HepG2 (cell line): Measurements from ENCODE around the gene LRRC53. TPM values are rescaled to one million over a fixed set of nuclear protein-coding genes. Genes with fewer than 3 reads are reported as not detected.

ENCODE experiments used
- ATAC-seq: fragments of 200-7000 bp; cut with Tn5 transposase; 3 replicates; pipeline ENCODE4 v1.9.1; 2020; ENCODE audit warnings: mild to moderate bottlenecking, moderate library complexity
- BruUV-seq: library from RNA; stranded (reverse); fragments of 400-500 nt; replicated peaks from 2 replicates; lab custom pipeline; 2021; lab: Mats Ljungman, UMichigan
- CTCF ChIA-PET: fragments of 300-600 bp; formaldehyde crosslinking; extraction: SDS; loops from one replicate; lab custom pipeline; 2021; ENCODE audit warnings: low total read pairs, inconsistent platforms, low intra/inter-chr PET ratio; lab: Yijun Ruan, JAX
- POLR2A ChIA-PET: fragments of 350-600 bp; sonication (Branson Sonifier 250); formaldehyde crosslinking; loops from one replicate; lab custom pipeline; 2020; ENCODE audit warnings: antibody characterized with exemption, inconsistent platforms; lab: Yijun Ruan, JAX
- DNase-seq: peaks from one replicate; pipeline ENCODE4 v3.0.0-alpha.2; 2015; ENCODE audit warnings: low spot score
- FAIRE-seq: peaks from 3 replicates; lab custom pipeline; 2011; peaks lifted over from hg19 to GRCh38; lab: Jason Lieb, UNC
- H2AFZ ChIP-seq: one replicate; pipeline ENCODE4 v1.6.1; 2011; ENCODE audit warnings: low read length, inconsistent platforms
- H3K27ac ChIP-seq: fragments of 300-600 bp; 3 replicates; pipeline ENCODE4 v1.8.0; 2011; ENCODE audit warnings: mixed run types, mild to moderate bottlenecking, mixed read lengths, low read length, inconsistent platforms; ENCODE audit not compliant: insufficient read depth; ENCODE audit errors: extremely low read length
- H3K27me3 ChIP-seq, 2 experiments: fragments of 200-600 bp in 1 of 2; 2 replicates in 1 of 2; 3 replicates in 1 of 2; pipeline versions ENCODE4 v1.6.0 to v1.8.0; 2011; ENCODE audit warnings: low read length in 2 of 2, mild to moderate bottlenecking in 2 of 2, moderate library complexity in 2 of 2, inconsistent platforms in 1 of 2; ENCODE audit not compliant: insufficient read depth in 2 of 2, control insufficient read depth in 1 of 2
- H3K36me3 ChIP-seq, 2 experiments: fragments of 200-600 bp in 1 of 2; replicated peaks in 1 of 2; 2 replicates in 1 of 2; 3 replicates in 1 of 2; pipeline versions ENCODE4 v1.5.1 to v1.8.0; 2011; ENCODE audit warnings: low read length in 2 of 2, inconsistent platforms in 1 of 2; ENCODE audit not compliant: insufficient read depth in 2 of 2, control insufficient read depth in 1 of 2
- H3K4me1 ChIP-seq: 2 replicates; pipeline ENCODE4 v1.5.1; 2012; ENCODE audit warnings: low read length, inconsistent platforms; ENCODE audit not compliant: insufficient read depth
- H3K4me2 ChIP-seq: 2 replicates; pipeline ENCODE4 v1.6.0; 2011; ENCODE audit warnings: low read depth, low read length, inconsistent platforms
- H3K4me3 ChIP-seq, 3 experiments: fragments of 200-600 bp in 1 of 3; sonication (generic), shearing (Covaris generic) in 1 of 3; replicated peaks in 1 of 3; 2 replicates each; pipeline ENCODE4 v1.5.1; 2011 to 2016; ENCODE audit warnings: low read length in 3 of 3, inconsistent platforms in 2 of 3, low read depth in 2 of 3, mild to moderate bottlenecking in 2 of 3, control low read depth in 1 of 3, mixed read lengths in 1 of 3; ENCODE audit not compliant: insufficient read depth in 1 of 3
- H3K79me2 ChIP-seq: one replicate; pipeline ENCODE4 v1.6.1; 2011; ENCODE audit warnings: low read length, inconsistent platforms; ENCODE audit not compliant: insufficient read depth
- H3K9ac ChIP-seq: 2 replicates; pipeline ENCODE4 v1.6.0; 2011; ENCODE audit warnings: mild to moderate bottlenecking, low read depth, low read length, inconsistent platforms; ENCODE audit not compliant: insufficient read depth
- H3K9me3 ChIP-seq: 2 replicates; pipeline ENCODE4 v1.5.1; 2012; ENCODE audit warnings: mild to moderate bottlenecking, low read length
- H4K20me1 ChIP-seq: 2 replicates; pipeline ENCODE4 v1.6.0; 2011; ENCODE audit warnings: inconsistent platforms, mild to moderate bottlenecking, low read length, moderate library complexity; ENCODE audit not compliant: insufficient read depth
- ARNTL ChIP-seq: sonication (generic); formaldehyde crosslinking; IDR thresholded peaks from 2 replicates; pipeline ENCODE4 v1.4.0; 2020; ENCODE audit warnings: mild to moderate bottlenecking, missing genetic modification reagents
- ASH2L ChIP-seq: fragments of 300-600, 200-600 bp; sonication (generic); IDR thresholded peaks from 2 replicates; pipeline ENCODE4 v1.7.0; 2017; ENCODE audit warnings: low read depth, mild to moderate bottlenecking, moderate library complexity, mixed read lengths, low read length; ENCODE audit not compliant: insufficient read length
- HOXA5 ChIP-seq: sonication (generic); formaldehyde crosslinking; IDR thresholded peaks from 2 replicates; pipeline ENCODE4 v1.4.0; 2020; ENCODE audit warnings: missing genetic modification reagents
- PHB2 ChIP-seq: fragments of 450-650 bp; IDR thresholded peaks from 2 replicates; pipeline ENCODE4 v1.6.1; 2018; ENCODE audit not compliant: partially characterized antibody
- PHF21A ChIP-seq: sonication (generic); formaldehyde crosslinking; IDR thresholded peaks from 2 replicates; pipeline ENCODE4 v1.5.0; 2020; ENCODE audit warnings: mild to moderate bottlenecking, missing genetic modification reagents
- STAG1 ChIP-seq: sonication (generic); formaldehyde crosslinking; IDR thresholded peaks from 2 replicates; pipeline ENCODE4 v1.4.0; 2020; ENCODE audit warnings: missing genetic modification reagents
- ZBTB7A ChIP-seq: sonication (generic); formaldehyde crosslinking; IDR thresholded peaks from 2 replicates; pipeline ENCODE4 v1.8.0; 2022; ENCODE audit warnings: mild to moderate bottlenecking, missing genetic modification reagents
- ZNF235 ChIP-seq: sonication (generic); formaldehyde crosslinking; IDR thresholded peaks from 2 replicates; pipeline ENCODE4 v1.8.1; 2023; ENCODE audit warnings: mild to moderate bottlenecking, missing genetic modification reagents, borderline replicate concordance
- ZNF550 ChIP-seq: sonication (generic); formaldehyde crosslinking; IDR thresholded peaks from 2 replicates; pipeline ENCODE4 v1.4.0; 2020; ENCODE audit warnings: mild to moderate bottlenecking, missing genetic modification reagents, borderline replicate concordance
- ZNF574 ChIP-seq: sonication (generic); formaldehyde crosslinking; IDR thresholded peaks from 2 replicates; pipeline ENCODE4 v1.4.0; 2020; ENCODE audit warnings: missing genetic modification reagents
- ZNF616 ChIP-seq: sonication (generic); formaldehyde crosslinking; IDR thresholded peaks from 2 replicates; pipeline ENCODE4 v1.5.0; 2020; ENCODE audit warnings: low read depth, mild to moderate bottlenecking, missing genetic modification reagents
- WGBS: methylation state at CpG from one replicate; pipeline ENCODE4 v1.1.6; 2017; ENCODE audit warnings: low lambda C conversion rate; 5-methylcytosine and 5-hydroxymethylcytosine counted together
- in situ Hi-C: cut with HindIII; loops from 2 replicates; pipeline ENCODE4 v1.10.0; 2017; ENCODE audit warnings: low pct_unique_long_range_greater_than_20kb; ENCODE audit not compliant: extremely low pct_ligation_motif_present
- intact Hi-C: fragments of 100-400 bp; cut with micrococcal nuclease; formaldehyde crosslinking; loops from one replicate; pipeline ENCODE4 v1.10.0; 2022; ENCODE audit not compliant: unreplicated experiment
- polyA plus RNA-seq, 8 experiments: library from polyadenylated mRNA; depleted of rRNA in 3 of 8; stranded (reverse) in 7 of 8; unstranded in 1 of 8; fragments of >200 nt; fragmentation: Illumina TruSeq in 4 of 8; extraction: Trizol in 4 of 8; gene quantifications; 2 replicates each; pipeline versions ENCODE4 v1.2.1 to v1.2.3, GENCODE V29; 2011 to 2016; ENCODE audit warnings: low read depth in 4 of 8, missing spikeins in 1 of 8, mixed read lengths in 1 of 8; ENCODE audit not compliant: insufficient read depth in 1 of 8
- total RNA-seq, 5 experiments: library from RNA; depleted of rRNA; stranded (reverse); fragments of >200 nt; fragmentation: Illumina TruSeq; extraction: Trizol; gene quantifications; 2 replicates each; pipeline ENCODE4 v1.2.3, GENCODE V29; 2016; ENCODE audit warnings: low read depth in 1 of 5

The LRRC53 gene
- total and polyA plus RNA-seq, 2 of the 13 experiments (the other 11 are each of a cell fraction or from before 2014, with no cell fraction given): not detected

- Histone ChIP-seq H3K9me3 (no peaks in the 10 kb centered on the region), H2AFZ (no peak overlapping the region), H3K27me3 (no peaks in the 10 kb centered on the region), H3K27ac (no peak overlapping the region), H3K4me2 (no peak overlapping the region), H3K4me3 (no peak overlapping the region), H4K20me1 (no peaks in the 10 kb centered on the region), H3K79me2 (no peaks in the 10 kb centered on the region), H3K4me1 (no peaks in the 10 kb centered on the region), H3K36me3 (no peaks in the 10 kb centered on the region), H3K9ac (no peak overlapping the region)
- BruUV-seq: no TSS peak
- intact Hi-C loops (no loop called here), in situ Hi-C loops (no loop called here)
- ChIA-PET POLR2A (no interaction called here), CTCF (no interaction called here)
- TF ChIP-seq PHF21A (CRISPR knock-in tag): no peak
- TF ChIP-seq PHB2: no peak
- no peak for TF ChIP-seq ZBTB7A
- no peak for TF ChIP-seq ASH2L
- TF ChIP-seq ZNF550 (CRISPR knock-in tag): no peak
- no peak for TF ChIP-seq ZNF574 (CRISPR knock-in tag)
- no peak for TF ChIP-seq ZNF616 (CRISPR knock-in tag)
- no peak for TF ChIP-seq ZNF235
- no peak for TF ChIP-seq STAG1 (CRISPR knock-in tag)
- TF ChIP-seq ARNTL (CRISPR knock-in tag): no peak
- no peak for TF ChIP-seq HOXA5
- WGBS: 2% methylated on average over 3 of the region's 3 CpGs
- DNase-seq (no peak), ATAC-seq (no peak), FAIRE-seq (no peak)
Observed at GRCh38 chr1:74498901-74499300, 13.5 kb downstream of the LRRC53 start.
